PFSK-1 (cell line): ENCODE data around the gene HK1.

Experiments used
- POLR2AphosphoS5 ChIP-seq: IDR thresholded peaks from 2 replicates; pipeline ENCODE4 v1.6.1; 2012; ENCODE audit warnings: low read depth, mild to moderate bottlenecking, control low read depth, low read length, moderate library complexity
- TAF1 ChIP-seq: IDR thresholded peaks from 2 replicates; pipeline ENCODE4 v1.6.1; 2012; ENCODE audit warnings: low read length, control low read depth, borderline replicate concordance; ENCODE audit not compliant: insufficient read depth

GRCh38 chr10:69324583-69324982, 46.3 kb downstream of the HK1 start:
- TF ChIP-seq POLR2AphosphoS5: no peak
- TF ChIP-seq TAF1: no peak
